HG02623 (cell line): ENCODE data around the gene PKDCC.
"Not testable (repeated sequence)": the region's sequence is repeated elsewhere in the genome, so short reads cannot be mapped to it uniquely, and the experiment has no call there.

ENCODE experiments used
- ATAC-seq: cut with Tn5 transposase; IDR thresholded peaks from one replicate; pipeline ENCODE4 v1.9.1; 2021; ENCODE audit warnings: moderate library complexity; ENCODE audit not compliant: unreplicated experiment

Gene PKDCC

GRCh38 chr2:42063431-42064171, 15.8 kb downstream of the PKDCC start:
- ATAC-seq: no peak

GRCh38 chr2:42064417-42064942, 16.7 kb downstream of the PKDCC start:
- ATAC-seq: no peak

- not testable (repeated sequence) for ATAC-seq
Observed at GRCh38 chr2:42065753-42066152, 17.9 kb downstream of the PKDCC start.

GRCh38 chr2:42067001-42067400, 19.2 kb downstream of the PKDCC start:
- not testable (repeated sequence) for ATAC-seq

- no peak for ATAC-seq
Observed at GRCh38 chr2:42067521-42067920, 19.7 kb downstream of the PKDCC start.

- no peak for ATAC-seq
Observed at GRCh38 chr2:42068571-42069178, 20.9 kb downstream of the PKDCC start.

- ATAC-seq: no peak
Observed at GRCh38 chr2:42069568-42069967, 21.7 kb downstream of the PKDCC start.

GRCh38 chr2:42071791-42072190, 24.0 kb downstream of the PKDCC start:
- no peak for ATAC-seq

GRCh38 chr2:42072349-42073118, 24.7 kb downstream of the PKDCC start:
- ATAC-seq: no peak

GRCh38 chr2:42073739-42074503, 26.1 kb downstream of the PKDCC start:
- ATAC-seq: no peak

GRCh38 chr2:42074661-42075060, 26.8 kb downstream of the PKDCC start:
- no peak for ATAC-seq

GRCh38 chr2:42076357-42077225, 28.8 kb downstream of the PKDCC start:
- ATAC-seq: no peak

- ATAC-seq: no peak
Observed at GRCh38 chr2:42077343-42077742, 29.5 kb downstream of the PKDCC start.

GRCh38 chr2:42079737-42080287, 32.0 kb downstream of the PKDCC start:
- ATAC-seq: no peak

- not testable (repeated sequence) for ATAC-seq
Observed at GRCh38 chr2:42081151-42081550, 33.3 kb downstream of the PKDCC start.

GRCh38 chr2:42082016-42082415, 34.2 kb downstream of the PKDCC start:
- ATAC-seq: no peak

- ATAC-seq: no peak
Observed at GRCh38 chr2:42084231-42084671, 36.4 kb downstream of the PKDCC start.

GRCh38 chr2:42085070-42085469, 37.2 kb downstream of the PKDCC start:
- ATAC-seq: not testable (repeated sequence)

GRCh38 chr2:42085706-42086487, 38.1 kb downstream of the PKDCC start:
- ATAC-seq: no peak
